Adrenal gland (tissue), 5 donors: ENCODE data around the gene DNAAF3.
"Not testable (repeated sequence)": the region's sequence is repeated elsewhere in the genome, so short reads cannot be mapped to it uniquely, and the experiment has no call there.

Experiments used
- CTCF ChIP-seq, 6 experiments: fragments of 450-650 bp in 4 of 6; fragments of 200-600 bp in 2 of 6; sonication (generic) in 1 of 6; IDR thresholded peaks; 1 replicate in 5 of 6; 2 replicates in 1 of 6; pipeline versions ENCODE4 v1.5.1 to v1.8.0; 2016 to 2021; ENCODE audit warnings: antibody characterized with exemption in 6 of 6, mild to moderate bottlenecking in 2 of 6, moderate library complexity in 1 of 6
- POLR2A ChIP-seq, 2 donors: fragments of 450-650 bp; IDR thresholded peaks; one replicate each; pipeline ENCODE4 v1.6.1; 2017; ENCODE audit warnings: antibody characterized with exemption in 2 of 2, mild to moderate bottlenecking in 2 of 2, moderate library complexity in 1 of 2
- donor health status: DM: no; HTN: no; CAD: no.

- peak in 3 of 6 experiments; percentile 7 to 20 (median 15) for TF ChIP-seq CTCF (IDR thresholded peaks at IDR 0.05)
- not testable (repeated sequence) for TF ChIP-seq POLR2A (IDR thresholded peaks at IDR 0.05)
Observed at GRCh38 chr19:55202199-55202598, 35.8 kb upstream of the DNAAF3 start.
